ENCODE results near the gene LTBP1.

DNA sequence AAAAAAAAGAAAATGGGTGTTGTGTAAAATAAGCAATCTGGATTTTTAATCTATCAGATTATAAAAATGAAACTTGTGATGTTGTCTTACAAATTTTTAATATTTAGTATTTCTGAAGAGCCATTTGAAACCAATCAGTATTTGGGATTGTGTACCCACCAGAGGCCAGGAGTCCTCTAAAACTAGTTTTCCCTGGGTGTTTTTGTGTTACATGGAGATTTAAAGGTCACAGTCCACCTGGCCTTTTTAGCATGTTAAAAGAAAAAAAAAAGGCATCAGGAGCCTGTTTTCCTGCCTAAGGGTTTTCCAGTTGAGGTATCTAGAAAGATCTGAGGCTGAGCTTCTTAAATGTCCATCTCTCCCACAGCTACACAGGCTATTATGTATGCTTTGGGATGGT is 221.7 kb downstream of the LTBP1 start:
- TF ChIP-seq, protein P1, sequence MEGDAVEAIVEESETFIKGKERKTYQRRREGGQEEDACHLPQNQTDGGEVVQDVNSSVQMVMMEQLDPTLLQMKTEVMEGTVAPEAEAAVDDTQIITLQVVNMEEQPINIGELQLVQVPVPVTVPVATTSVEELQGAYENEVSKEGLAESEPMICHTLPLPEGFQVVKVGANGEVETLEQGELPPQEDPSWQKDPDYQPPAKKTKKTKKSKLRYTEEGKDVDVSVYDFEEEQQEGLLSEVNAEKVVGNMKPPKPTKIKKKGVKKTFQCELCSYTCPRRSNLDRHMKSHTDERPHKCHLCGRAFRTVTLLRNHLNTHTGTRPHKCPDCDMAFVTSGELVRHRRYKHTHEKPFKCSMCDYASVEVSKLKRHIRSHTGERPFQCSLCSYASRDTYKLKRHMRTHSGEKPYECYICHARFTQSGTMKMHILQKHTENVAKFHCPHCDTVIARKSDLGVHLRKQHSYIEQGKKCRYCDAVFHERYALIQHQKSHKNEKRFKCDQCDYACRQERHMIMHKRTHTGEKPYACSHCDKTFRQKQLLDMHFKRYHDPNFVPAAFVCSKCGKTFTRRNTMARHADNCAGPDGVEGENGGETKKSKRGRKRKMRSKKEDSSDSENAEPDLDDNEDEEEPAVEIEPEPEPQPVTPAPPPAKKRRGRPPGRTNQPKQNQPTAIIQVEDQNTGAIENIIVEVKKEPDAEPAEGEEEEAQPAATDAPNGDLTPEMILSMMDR (IDR thresholded peaks at IDR 0.05; ENCODE audit: low read depth, low read length, poor library complexity, severe bottlenecking) = no peak
- TF ChIP-seq EZH2phosphoT487 (IDR thresholded peaks at IDR 0.05; ENCODE audit: borderline replicate concordance, low read length) = no peak

Measured in DOHH2 (cell line).